ENCODE results near the gene GUCA2B. TPM values are rescaled to one million over a fixed set of nuclear protein-coding genes. Genes with fewer than 3 reads are reported as not detected.

GUCA2B gene
- total and polyA plus RNA-seq, 12 donors = not detected

- TF ChIP-seq CTCF (IDR thresholded peaks at IDR 0.05) (no peak), POLR2A (IDR thresholded peaks at IDR 0.05) (no peak)
- WGBS, 4 donors = 82 to 95% (median 86%) methylated on average over 6 of the region's 6 CpGs
- no peaks in the 10 kb centered on the region for H3K4me1 ChIP-seq (replicated peaks in 1 of 2)
- intact Hi-C loops (cut with DNase I) = no loop called here
- H3K36me3 ChIP-seq (replicated peaks in 1 of 2) = no peaks in the 10 kb centered on the region
- H3K27me3 ChIP-seq = no peaks in the 10 kb centered on the region
- no peak for DNase-seq
- no peak overlapping the region for H3K4me3 ChIP-seq
- H3K27ac ChIP-seq = no peak overlapping the region
- no peaks in the 10 kb centered on the region for H3K9me3 ChIP-seq (replicated peaks in 1 of 3)
Measured at GRCh38 chr1:42127767-42128166, 25.4 kb upstream of the GUCA2B start.

- DNase-seq = no peak
- no peaks in the 10 kb centered on the region for H3K27me3 ChIP-seq
- H3K4me1 ChIP-seq (replicated peaks in 1 of 2) = no peaks in the 10 kb centered on the region
- no peak overlapping the region for H3K27ac ChIP-seq
- no peak overlapping the region for H3K4me3 ChIP-seq
- WGBS, 4 donors = 58 to 83% (median 72%) methylated on average over 1 to 2 of the region's 2 CpGs
- H3K9me3 ChIP-seq (replicated peaks in 1 of 3) = no peaks in the 10 kb centered on the region
- TF ChIP-seq POLR2A (IDR thresholded peaks at IDR 0.05) (no peak), CTCF (IDR thresholded peaks at IDR 0.05) (no peak)
- H3K36me3 ChIP-seq (replicated peaks in 1 of 2) = no peaks in the 10 kb centered on the region
- intact Hi-C loops (cut with DNase I) = no loop called here
Measured at GRCh38 chr1:42128499-42128898, 24.7 kb upstream of the GUCA2B start.

GRCh38 chr1:42128964-42129363, 24.2 kb upstream of the GUCA2B start:
- no peaks in the 10 kb centered on the region for H3K4me1 ChIP-seq (replicated peaks in 1 of 2)
- no peak for DNase-seq
- TF ChIP-seq CTCF (IDR thresholded peaks at IDR 0.05) (no peak), POLR2A (IDR thresholded peaks at IDR 0.05) (no peak)
- H3K27ac ChIP-seq = no peak overlapping the region
- no peaks in the 10 kb centered on the region for H3K9me3 ChIP-seq (replicated peaks in 1 of 3)
- WGBS, 4 donors = 76 to 81% (median 81%) methylated on average over 3 of the region's 3 CpGs
- H3K36me3 ChIP-seq (replicated peaks in 1 of 2) = no peaks in the 10 kb centered on the region
- H3K4me3 ChIP-seq = no peak overlapping the region
- intact Hi-C loops (cut with DNase I) = no loop called here
- no peaks in the 10 kb centered on the region for H3K27me3 ChIP-seq

GRCh38 chr1:42130061-42130660, 23.0 kb upstream of the GUCA2B start:
- no peaks in the 10 kb centered on the region for H3K27me3 ChIP-seq
- TF ChIP-seq POLR2A (IDR thresholded peaks at IDR 0.05) (no peak), CTCF (IDR thresholded peaks at IDR 0.05) (no peak)
- no peak overlapping the region for H3K4me3 ChIP-seq
- H3K9me3 ChIP-seq (replicated peaks in 1 of 3) = no peaks in the 10 kb centered on the region
- no peaks in the 10 kb centered on the region for H3K36me3 ChIP-seq (replicated peaks in 1 of 2)
- intact Hi-C loops (cut with DNase I) = no loop called here
- no peak overlapping the region for H3K27ac ChIP-seq
- H3K4me1 ChIP-seq (replicated peaks in 1 of 2) = no peaks in the 10 kb centered on the region
- WGBS, 4 donors = 67 to 76% (median 72%) methylated on average over 5 of the region's 5 CpGs
- no peak for DNase-seq

Data from adrenal gland (tissue), 12 donors.